Left ventricle myocardium inferior (tissue), 1 donor: ENCODE measurements around the gene GJA10. TPM values are rescaled to one million over a fixed set of nuclear protein-coding genes. Genes with fewer than 3 reads are reported as not detected.

ENCODE experiments used
- DNase-seq: peaks from one replicate; pipeline ENCODE4 v3.0.0-alpha.2; 2020
- H3K27ac ChIP-seq: fragments of 200-600 bp; replicated peaks from 2 replicates; pipeline ENCODE4 v1.8.0; 2021
- H3K27me3 ChIP-seq: fragments of 200-600 bp; 2 replicates; pipeline ENCODE4 v1.8.0; 2021; ENCODE audit warnings: low read depth
- H3K36me3 ChIP-seq: fragments of 200-600 bp; 2 replicates; pipeline ENCODE4 v1.8.0; 2021
- H3K4me1 ChIP-seq: fragments of 200-600 bp; 2 replicates; pipeline ENCODE4 v1.8.0; 2021
- H3K4me3 ChIP-seq: fragments of 200-600 bp; 2 replicates; pipeline ENCODE4 v1.8.0; 2021; ENCODE audit warnings: mild to moderate bottlenecking, moderate library complexity
- H3K9me3 ChIP-seq: fragments of 200-600 bp; replicated peaks from 2 replicates; pipeline ENCODE4 v1.8.0; 2021
- intact Hi-C: fragments of 100-400 bp; cut with micrococcal nuclease; formaldehyde crosslinking; loops from one replicate; pipeline ENCODE4 v1.11.0; 2022
- total RNA-seq: library from RNA; stranded (reverse); fragmentation: NEBNext Ultra II Directional; extraction: Animal tissue kit (Norgen Biotek cat#: 25700); gene quantifications from one replicate; pipeline ENCODE4 v1.2.1, GENCODE V29; 2021
- TF ChIP-seq, protein P1 (sequence below): fragments of 200-600 bp; IDR thresholded peaks from 2 replicates; pipeline ENCODE4 v1.8.0; 2021; ENCODE audit warnings: antibody characterized with exemption, mild to moderate bottlenecking, borderline replicate concordance
- donor health status: DM: no; HTN: yes; CAD: no; lungs with severe emphysema.

Gene GJA10
- total RNA-seq, 1 donor from 2014 or later: not detected

GRCh38 chr6:89862698-89863097 lies 31.6 kb upstream of the GJA10 start:
- no peak for DNase-seq
- Histone ChIP-seq H3K27ac (no peak overlapping the region), H3K4me1 (no peaks in the 10 kb centered on the region), H3K27me3 (no peaks in the 10 kb centered on the region), H3K4me3 (no peak overlapping the region), H3K9me3 (no peaks in the 10 kb centered on the region), H3K36me3 (peaks cover 100% of the 10 kb centered on the region)
- TF ChIP-seq, protein P1, sequence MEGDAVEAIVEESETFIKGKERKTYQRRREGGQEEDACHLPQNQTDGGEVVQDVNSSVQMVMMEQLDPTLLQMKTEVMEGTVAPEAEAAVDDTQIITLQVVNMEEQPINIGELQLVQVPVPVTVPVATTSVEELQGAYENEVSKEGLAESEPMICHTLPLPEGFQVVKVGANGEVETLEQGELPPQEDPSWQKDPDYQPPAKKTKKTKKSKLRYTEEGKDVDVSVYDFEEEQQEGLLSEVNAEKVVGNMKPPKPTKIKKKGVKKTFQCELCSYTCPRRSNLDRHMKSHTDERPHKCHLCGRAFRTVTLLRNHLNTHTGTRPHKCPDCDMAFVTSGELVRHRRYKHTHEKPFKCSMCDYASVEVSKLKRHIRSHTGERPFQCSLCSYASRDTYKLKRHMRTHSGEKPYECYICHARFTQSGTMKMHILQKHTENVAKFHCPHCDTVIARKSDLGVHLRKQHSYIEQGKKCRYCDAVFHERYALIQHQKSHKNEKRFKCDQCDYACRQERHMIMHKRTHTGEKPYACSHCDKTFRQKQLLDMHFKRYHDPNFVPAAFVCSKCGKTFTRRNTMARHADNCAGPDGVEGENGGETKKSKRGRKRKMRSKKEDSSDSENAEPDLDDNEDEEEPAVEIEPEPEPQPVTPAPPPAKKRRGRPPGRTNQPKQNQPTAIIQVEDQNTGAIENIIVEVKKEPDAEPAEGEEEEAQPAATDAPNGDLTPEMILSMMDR: no peak
- intact Hi-C loops: no loop called here

- no peak overlapping the region for H3K27ac ChIP-seq
- TF ChIP-seq, protein P1: no peak
- H3K4me3 ChIP-seq: no peak overlapping the region
- DNase-seq: no peak
- intact Hi-C loops: no loop called here
- no peaks in the 10 kb centered on the region for H3K27me3 ChIP-seq
- H3K36me3 ChIP-seq: peaks cover 93% of the 10 kb centered on the region
- H3K4me1 ChIP-seq: no peaks in the 10 kb centered on the region
- H3K9me3 ChIP-seq: no peaks in the 10 kb centered on the region
Observed at GRCh38 chr6:89866024-89866678, 28.1 kb upstream of the GJA10 start.

GRCh38 chr6:89873721-89874120 lies 20.5 kb upstream of the GJA10 start:
- Histone ChIP-seq H3K4me3 (no peak overlapping the region), H3K9me3 (no peaks in the 10 kb centered on the region), H3K27me3 (no peaks in the 10 kb centered on the region), H3K4me1 (no peaks in the 10 kb centered on the region), H3K36me3 (peaks cover 32% of the 10 kb centered on the region), H3K27ac (no peak overlapping the region)
- intact Hi-C loops: no loop called here
- TF ChIP-seq, protein P1: no peak
- DNase-seq: no peak

- DNase-seq: no peak
Observed at GRCh38 chr6:89874438-89874837, 19.8 kb upstream of the GJA10 start.

DNA sequence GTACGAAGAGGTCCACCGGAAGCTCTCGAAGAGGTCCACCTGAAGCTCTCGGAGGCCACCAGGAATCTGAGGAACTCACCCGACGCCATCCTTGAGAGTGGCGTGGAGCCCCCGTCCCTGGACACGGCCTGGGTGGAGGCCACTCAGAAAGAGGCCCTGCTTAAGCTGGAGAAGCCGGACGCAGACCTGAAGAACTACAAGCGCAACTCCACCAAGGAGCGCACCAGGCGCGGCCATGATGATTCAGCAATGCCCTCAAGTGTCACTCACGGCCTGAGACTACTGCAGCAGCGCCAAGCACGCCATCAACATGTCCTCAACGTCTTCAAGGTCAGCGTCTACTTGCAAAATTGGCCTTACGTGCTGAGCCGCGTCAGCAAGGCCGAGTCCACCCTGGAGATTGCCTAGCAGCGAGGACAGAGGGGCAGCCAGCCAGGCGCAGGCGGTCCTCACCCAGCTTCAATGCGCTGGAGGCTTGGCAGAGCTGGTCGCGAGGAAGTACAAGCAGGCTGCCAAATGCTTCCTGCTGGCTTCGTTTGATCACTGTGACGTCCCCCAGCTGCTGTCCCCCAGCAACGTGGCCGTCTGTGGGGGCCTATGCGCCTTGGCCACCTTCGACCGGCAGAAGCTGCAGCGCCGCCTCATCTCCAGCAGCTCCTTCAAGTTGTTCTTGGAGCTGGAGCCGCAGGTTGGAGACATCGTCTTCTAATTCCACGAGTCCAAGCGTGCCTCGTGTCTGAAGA lies 7.7 kb upstream of the GJA10 start:
- H3K27ac ChIP-seq: no peak overlapping the region
- no peak for DNase-seq
- TF ChIP-seq, protein P1: no peak
- intact Hi-C loops: no loop called here
- peaks cover 3% of the 10 kb centered on the region for H3K4me1 ChIP-seq
- no peaks in the 10 kb centered on the region for H3K36me3 ChIP-seq
- H3K9me3 ChIP-seq: no peaks in the 10 kb centered on the region
- H3K4me3 ChIP-seq: no peak overlapping the region
- peaks cover 49% of the 10 kb centered on the region for H3K27me3 ChIP-seq

More at GRCh38 chr6:89874438-89874837, 19.8 kb upstream of the GJA10 start:
- Histone ChIP-seq H3K27me3 (no peaks in the 10 kb centered on the region), H3K9me3 (no peaks in the 10 kb centered on the region), H3K4me3 (no peak overlapping the region), H3K27ac (no peak overlapping the region), H3K4me1 (no peaks in the 10 kb centered on the region), H3K36me3 (peaks cover 26% of the 10 kb centered on the region)
- intact Hi-C loops: no loop called here
- TF ChIP-seq, protein P1: no peak
